DMS 273 (cell line): ENCODE data around the gene ZCCHC24.

ENCODE experiments used
- DNase-seq: peaks from one replicate; lab custom pipeline; 2025; ENCODE audit not compliant: unreplicated experiment; lab: John Stamatoyannopoulos, UW

The ZCCHC24 gene

DNA sequence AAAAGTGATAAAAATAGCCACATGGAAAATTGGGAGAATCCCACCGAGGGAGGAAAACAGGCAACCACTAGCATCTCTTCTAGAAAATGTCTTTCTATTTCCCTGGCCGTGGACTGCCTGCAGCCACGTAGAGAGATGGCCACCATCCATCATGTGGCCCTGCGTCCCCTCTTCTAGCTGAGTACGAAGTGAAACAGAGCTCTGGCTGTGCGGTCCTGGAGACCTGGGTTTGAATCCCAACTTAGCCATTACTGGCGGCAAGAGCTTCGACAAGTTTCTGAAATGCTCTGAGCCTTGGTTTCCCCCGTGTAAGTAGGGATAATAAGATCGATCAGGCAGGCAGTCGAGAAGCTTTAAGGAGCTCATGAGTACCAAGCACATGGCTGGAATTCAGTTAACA lies 32.9 kb downstream of the ZCCHC24 start:
- DNase-seq = no peak

DNA sequence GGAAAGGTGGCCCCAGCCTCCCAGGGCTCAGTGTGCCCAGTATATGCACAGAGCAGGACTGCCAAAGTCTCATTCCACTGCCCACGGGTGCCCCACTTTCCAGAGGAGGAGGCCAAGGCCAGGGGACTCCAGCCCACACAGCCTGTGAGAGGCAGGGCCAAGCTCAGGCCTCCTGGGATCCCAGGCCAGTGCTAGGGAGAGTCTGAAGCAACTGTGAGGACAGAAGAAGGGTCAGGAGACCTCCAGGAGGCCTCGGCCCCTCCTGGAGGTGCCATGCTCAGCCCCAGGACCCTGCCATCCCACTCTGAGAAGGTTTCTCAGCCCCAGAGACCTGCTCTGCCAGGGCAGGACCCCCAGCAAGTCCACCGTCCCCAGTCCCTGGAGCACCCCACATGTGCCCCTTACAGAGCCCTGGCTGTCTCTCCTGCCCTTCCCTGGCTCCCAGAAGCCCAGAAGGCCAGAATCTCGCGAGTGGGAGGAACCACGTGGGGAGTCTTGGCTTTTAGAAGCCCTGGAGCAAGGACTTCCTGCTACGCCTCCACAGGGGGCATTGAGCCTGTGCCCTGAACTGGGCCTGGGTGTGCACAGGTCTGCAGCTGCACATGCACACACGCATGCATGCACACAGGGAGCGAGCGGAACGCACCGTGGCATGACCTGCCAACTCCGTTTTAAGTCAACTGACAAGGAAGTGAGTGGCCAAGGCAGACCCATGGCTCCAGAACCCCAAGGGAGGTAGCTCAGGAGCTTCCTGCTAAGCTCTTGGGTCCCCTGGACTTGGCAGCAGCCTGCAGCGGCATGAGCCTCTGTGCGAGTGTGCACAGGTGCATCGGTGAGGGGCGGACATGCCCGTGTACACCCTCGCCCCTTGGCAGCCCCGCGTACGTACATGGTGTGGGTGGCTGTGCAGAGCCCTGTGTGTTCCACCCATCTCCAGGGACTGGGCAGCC lies 33.6 kb downstream of the ZCCHC24 start:
- DNase-seq = no peak

DNA sequence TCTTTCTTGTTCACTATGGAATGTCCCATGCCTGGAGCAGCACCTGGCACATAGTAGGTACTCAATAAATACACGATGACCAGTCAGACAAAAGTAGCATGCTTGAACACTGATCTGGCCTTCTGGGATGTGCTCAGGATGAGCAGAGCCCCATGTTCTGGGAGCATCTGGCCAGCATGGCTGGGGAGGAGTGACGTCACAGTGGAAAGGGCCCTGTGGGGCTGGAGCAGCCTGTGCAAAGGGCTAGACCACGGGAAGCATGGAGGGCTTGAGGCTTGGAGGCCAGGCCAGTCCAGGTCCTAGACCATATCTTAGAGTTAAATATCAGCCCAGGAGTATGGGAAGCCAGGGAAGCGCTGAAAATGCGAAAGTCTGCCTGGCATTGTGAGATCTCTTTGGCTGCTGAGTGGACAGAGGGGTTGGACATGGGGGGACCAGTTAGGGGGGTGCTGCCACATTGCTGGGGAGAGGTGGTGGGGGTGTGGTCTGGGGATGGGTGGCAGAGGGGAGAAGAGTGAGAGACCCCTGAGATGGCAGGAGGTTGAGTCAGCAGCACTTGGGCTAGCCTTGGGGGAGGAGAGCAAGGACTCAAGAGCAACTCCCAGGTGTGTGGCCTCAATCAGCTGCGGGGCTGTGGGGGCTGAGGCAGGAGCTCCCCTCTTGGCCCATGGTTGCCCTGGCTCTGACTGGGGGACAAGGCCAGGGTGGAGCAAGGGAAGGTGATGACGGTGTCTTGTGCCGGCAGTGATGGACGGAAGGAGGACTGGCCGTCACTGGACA lies 34.9 kb downstream of the ZCCHC24 start:
- no peak for DNase-seq

DNA sequence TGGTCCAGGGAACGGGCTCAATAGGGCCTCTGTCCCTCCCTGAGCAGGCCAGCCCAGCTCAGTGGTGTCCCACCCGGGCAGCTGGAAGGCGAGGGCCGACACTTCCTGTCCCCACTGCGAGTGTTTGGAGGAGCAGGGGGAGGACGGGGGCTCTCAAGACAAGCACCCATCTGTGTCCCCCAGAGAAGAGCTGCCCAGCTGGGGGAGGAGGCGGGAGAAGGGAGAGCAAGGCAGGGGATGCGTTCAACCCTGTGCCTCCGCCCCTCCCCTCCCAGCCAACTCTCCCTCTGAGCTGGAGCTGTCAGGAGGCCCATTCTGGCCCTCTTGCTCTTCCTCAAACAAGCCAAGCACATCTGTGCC lies 35.7 kb downstream of the ZCCHC24 start:
- no peak for DNase-seq

DNA sequence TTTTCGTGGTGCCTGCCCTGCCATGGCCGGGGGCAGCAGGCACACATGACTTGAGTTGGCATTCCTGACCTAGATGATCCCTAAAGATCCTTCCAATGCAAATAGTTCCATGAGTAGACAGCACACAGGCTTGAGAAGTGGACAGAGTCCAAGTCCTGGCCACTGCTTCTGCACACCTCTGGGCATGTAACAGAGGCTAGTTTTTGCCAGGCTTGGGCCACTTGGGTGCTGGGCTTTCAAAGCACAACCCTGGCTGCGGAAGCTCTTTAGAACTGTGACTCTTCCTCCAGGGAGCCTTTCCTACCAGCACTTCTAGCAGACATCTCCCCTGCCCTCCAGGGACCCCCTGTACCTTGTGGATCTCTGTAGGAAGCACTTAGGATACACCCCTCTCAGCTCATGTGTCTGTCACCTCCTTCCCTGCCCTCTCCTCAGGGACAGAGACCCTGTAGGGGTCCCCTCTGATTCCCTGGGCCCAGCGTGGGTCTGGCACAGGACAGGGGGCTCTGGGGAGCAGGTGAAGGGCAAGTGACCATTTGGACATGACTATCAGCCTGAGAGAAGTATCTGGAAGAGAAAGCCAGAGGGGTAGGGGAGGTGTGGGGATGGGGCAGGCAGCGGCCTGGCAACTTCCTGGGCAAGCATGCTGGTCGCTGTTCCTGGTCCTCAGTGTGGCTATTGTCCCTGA lies 36.2 kb downstream of the ZCCHC24 start:
- DNase-seq = no peak

DNA sequence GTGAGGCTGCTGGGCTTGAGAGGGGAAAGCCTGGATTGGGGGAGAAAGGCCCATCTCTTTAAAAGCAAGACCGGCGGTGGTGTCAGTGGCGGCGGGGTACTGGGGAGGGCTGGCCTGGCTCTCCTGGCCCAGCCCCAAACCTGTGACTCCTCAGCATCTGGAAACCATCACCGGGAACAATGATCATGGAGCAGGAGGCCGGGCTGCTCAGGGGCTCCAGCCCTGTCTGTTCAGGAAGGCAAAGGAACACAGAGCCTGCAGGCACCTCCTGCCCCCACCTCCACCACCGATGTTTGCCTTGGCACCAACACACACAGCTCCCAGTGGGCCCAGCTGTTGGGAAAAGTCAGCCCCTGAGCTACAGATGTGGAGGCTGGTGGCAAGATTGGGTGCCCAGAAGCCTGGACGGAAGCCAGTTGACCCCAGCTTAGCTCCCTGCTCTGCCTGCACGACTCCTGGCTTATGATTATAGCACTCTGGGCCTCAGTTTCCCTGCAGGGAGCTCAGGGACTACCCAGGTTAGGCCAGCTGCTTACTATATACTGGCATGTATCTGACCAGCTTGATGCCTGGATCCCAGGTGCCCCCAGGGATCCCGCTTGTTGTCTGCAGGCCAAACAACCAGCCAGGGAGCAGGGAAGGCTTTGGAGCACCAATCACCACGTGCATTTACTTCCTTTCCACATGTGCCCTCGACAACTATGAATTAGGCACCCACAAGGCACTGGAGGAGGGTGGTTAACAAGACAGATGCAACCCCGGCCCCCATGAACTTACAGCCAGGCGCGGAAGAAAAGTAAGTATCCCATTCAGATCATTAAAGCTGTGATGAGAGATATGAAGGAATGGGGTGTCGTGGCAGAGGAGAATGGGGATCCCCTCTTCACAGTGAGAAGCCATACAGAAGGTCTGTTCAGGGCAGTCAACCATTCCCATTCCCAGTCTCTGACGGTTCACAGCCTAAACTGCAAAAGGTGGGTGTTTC lies 37.3 kb downstream of the ZCCHC24 start:
- DNase-seq = peak; percentile 69

DNA sequence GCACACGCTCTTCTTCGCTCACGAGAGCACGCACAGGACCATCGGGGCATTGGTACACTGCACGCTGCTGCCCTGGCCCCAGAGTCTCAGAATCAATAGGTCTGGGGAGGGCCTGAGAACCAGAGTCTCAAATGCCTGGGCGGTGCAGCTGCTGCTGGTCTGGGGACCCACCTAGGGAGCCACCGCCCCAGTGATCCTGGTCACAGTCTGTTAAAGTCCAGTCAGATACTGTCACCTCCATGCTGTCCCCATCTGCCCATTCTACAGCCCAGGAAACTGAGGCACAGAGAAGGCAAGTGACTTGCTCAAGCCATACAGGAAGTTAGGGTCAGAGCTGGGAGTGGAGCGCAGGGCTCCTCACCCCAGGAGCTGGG lies 38.0 kb downstream of the ZCCHC24 start:
- no peak for DNase-seq

DNA sequence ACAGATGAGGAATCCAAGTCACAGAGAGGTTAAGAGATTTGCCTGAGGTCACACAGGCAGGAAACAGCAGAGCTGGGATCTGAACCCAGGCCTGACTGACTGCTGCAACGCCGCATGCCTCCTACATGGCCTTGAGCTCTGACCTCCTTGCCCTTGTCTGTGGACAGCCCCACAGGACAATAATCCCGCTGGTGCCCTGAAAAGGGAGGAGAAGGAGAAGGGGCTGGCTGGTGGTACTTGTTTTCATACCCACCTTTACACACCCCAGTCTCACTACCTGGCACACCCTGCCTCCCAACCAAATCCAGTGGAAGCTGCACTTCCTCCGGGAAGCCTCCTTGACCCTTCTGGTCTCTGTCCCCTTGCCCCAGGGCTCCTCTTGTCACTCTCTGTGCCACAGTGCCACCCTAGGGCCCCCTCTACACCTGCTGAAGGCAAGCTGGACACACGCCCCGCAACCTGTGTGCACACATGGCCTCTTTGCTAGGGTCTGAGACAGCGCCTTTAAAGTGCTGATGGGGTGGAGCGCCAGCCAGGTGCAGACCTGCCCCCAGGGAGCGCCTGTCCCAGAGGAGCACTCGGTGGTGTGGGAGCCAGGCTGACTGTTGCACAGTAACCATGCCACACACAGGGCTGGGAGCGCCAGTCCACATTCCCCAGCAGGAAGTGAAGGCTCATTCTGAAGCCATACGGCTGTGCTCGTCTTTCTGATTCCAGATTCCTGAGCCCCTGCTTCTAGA lies 38.6 kb downstream of the ZCCHC24 start:
- DNase-seq = no peak

DNA sequence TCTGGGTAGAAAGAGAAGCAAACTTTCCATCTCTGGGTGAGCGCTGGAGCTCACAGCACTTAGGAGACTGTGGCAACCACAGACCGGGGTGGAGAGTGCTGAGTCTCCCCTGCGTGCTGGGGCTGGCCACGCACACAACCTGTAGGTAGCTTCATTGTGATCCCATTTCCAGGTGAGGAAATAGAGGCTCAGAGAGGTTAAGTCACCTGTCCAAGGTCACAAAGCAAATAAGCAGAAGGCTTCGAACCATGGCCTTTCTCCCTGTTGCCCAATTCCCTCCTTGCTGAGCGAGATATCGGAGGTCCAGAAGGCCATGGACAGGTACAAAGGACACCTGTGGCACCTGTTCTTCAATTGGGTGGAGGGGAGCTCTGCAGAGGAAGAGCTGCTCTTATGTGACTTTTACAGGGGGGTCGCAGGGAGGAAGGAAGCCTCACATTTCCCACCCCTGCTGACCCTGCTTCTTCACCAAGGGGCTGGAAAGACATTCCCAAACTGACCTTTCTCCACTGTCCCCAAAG lies 39.4 kb downstream of the ZCCHC24 start:
- no peak for DNase-seq

DNA sequence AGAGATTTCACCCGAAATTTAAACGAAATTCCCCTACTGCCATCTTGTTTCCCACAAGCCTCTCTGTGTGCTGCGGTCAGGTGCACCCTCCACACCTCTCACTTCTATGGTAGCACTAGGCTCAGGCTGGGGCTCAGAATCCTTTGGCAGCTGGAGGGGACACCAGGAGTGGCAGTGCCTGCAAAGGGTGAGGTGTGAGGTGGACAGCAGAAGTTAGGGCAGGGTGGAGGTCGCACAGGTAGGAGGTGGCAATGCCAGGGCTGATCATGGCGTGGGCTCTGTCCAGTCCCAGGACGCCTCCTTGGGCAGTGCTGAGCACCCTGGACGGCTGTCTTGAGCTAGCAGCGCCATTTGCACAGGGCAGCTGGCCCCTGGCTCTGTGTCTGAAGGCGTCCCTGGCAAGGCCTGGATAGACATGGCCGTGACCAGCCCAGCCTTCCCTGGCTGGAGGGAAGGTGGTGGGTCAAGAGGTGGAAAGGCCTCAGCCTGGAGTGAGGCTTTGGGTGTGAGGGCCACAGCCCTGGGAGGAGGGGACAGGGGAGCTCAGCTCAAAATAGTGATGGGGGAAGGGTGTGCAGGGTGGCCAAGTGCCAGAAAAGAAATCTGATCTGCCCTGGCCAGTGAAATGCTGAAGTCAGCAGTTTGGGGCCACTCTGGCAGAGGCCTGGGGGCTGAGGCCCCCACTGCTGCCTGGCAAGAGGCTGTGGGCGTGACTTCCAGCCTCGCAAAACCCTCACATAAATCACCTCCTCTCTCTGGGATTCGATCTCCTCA lies 40.0 kb downstream of the ZCCHC24 start:
- peak; percentile 39 for DNase-seq

DNA sequence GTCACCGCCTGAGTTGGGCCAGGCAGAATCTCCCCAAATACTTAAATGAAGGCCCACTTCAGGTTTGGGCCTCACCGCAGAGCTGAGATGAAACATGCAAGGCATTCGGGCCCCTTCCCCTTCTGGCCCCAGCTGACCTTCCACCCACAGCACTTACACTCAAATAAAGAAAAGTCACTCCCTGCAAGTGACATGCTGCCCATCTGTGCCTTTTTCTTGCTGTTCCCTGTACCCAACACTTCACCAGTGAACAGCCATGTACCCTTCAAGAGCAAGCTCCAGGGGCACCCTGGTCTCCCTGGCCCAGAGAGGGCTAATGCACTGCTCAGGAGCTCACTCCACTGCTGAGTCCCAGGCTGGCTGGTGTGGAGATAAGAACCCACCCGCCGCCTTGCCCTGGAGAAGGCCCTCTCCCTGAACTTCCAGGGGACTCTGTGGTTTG lies 40.7 kb downstream of the ZCCHC24 start:
- no peak for DNase-seq

DNA sequence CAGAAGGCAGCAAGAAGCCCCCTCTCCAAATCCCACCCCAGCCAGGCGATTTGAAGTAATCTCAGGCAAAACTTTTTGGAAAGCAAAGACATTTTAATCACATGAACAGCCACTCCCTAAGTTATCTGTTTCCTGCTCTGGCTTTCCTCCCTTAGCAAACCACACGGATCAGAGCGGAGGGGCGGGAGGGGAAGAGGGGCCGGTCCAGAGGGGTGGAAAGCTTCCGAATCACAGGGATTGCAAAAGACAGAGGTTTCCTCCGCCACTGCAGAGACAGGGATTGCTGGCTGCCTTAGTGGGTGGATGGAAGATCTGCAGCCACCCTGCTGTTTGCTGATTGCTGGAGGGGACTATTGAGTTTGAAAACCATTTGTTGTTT lies 41.2 kb downstream of the ZCCHC24 start:
- no peak for DNase-seq

DNA sequence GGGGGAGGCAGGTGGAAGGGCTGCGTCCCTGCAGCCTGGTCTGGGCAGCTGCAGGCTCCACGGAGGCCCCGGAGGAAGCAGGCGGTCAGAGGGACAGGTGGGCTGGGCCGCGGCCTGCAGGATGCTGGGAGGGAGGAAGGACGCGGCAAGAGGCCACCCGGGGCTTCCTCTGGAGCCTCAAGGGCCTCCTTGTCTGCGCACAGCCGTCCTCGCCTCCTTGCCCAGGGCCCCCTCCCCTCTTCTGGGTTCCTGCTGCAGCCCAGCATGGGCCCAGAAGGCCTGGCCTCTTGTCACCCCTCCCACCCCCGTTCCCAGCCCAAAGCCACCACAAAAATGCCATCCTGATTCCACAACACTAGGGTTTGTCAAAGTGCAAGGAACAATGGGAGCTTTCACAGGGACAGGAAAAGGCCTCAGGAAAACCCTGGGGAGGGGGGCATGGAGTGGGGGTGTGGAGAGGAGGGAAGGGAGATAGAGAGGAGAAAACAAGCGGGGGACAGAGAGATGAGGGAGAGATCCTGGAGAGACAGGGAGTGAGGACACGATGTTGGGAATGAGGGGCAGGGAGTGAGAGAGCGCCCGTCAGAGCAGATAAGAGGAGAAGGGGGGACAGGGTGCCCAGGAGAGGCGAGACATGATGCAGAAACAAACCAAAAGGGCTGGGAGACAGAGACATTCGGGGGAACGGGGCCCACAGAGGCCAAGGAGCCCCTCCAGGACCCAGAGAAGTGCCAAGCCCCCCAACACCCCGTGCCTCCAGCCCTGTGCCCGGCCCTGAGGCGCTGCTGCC lies 41.8 kb downstream of the ZCCHC24 start:
- no peak for DNase-seq

DNA sequence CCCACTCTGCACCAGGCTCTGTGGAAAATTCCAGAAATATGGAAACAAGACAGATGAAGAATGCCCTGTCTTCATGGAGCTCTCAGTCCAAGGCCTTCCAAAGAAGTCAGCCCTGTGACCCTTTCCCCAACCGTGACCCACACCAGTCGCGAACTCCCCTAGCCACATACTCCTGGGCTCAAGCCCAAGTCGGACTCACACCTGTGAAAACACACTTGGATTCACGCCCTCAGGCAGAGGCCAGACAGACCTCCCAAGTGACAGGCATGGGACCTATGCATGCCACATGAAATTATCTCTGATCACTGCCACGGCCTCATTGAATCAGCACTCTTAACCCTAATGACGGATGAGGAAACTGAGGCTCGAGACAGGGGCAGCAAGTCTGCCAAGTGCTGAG lies 42.5 kb downstream of the ZCCHC24 start:
- no peak for DNase-seq

DNA sequence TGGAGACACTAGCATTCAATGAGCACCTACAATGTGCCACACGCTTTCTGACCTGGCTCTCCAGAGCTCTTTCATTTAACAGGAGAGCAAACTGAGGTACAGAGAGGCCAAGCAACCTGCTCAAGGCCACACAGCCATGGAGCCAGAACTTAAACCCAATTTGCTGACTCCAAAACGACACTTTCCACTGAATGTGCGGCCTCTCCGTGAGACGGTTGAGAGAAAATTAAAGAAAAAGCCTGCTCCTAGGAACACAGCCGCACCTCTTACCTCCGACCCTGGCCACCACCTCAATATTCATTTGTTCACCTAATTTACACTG lies 42.8 kb downstream of the ZCCHC24 start:
- DNase-seq = no peak

DNA sequence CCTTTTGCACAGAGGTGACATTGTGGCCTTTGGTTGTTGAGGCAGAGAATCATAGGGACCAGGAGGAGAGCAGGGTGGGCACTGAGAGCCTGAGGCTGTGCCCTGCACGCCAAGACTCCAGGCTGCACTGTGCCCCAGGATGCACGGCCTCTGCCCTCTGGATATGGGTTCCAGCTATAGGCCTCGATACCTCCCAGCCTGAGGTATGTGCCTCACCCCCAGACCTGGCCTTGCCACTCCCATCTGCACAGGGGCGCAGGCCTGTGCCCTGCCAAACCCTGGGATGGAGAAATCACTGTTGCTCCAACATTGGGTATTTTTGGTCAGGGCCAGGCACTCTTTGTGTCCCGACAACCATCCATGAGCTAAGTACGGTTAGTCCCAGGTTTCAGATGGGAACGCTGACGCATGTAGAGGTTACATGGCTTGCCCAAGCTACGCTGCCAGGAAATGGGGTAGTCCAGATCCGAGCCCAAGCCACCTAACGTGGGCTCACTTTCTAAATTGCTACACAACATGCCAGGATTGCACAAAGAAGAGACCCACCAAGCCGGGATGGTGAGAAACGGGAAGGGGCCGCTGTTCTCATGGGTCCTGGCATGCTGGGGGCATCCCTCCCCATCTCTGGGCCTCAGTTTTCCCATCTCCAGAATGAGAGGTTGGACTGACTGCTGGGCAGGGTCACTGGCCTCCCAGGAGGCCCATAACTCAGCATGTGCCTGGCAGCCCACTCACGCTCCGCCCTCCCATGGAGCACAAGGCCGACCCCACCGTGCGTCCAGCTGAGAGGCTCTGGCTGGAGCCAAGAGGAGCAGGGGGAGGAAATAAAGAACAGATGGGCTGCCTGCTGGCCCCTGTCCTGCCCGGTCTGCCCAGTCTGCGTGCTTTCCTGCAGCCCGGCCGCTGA lies 44.2 kb downstream of the ZCCHC24 start:
- peak; percentile 53 for DNase-seq
